Mesodermal cell (in vitro differentiated cells): Measurements from ENCODE around the gene TCP11L2.

Experiments used
- H3K27ac ChIP-seq: 2 replicates; pipeline ENCODE4 v1.7.0; 2013; ENCODE audit warnings: mild to moderate bottlenecking, low read depth, low read length, moderate library complexity; ENCODE audit not compliant: severe bottlenecking
- H3K36me3 ChIP-seq: 2 replicates; pipeline ENCODE4 v1.7.1; 2013; ENCODE audit warnings: mild to moderate bottlenecking, low read length, moderate library complexity; ENCODE audit not compliant: control insufficient read depth, insufficient read depth
- H3K4me1 ChIP-seq: one replicate; pipeline ENCODE4 v1.7.1; 2013; ENCODE audit warnings: mild to moderate bottlenecking, low read length; ENCODE audit not compliant: insufficient read depth, control insufficient read depth, poor library complexity, severe bottlenecking
- H3K4me3 ChIP-seq: 2 replicates; pipeline ENCODE4 v1.7.0; 2013; ENCODE audit warnings: low read length, control low read depth, mild to moderate bottlenecking; ENCODE audit not compliant: insufficient read depth, poor library complexity, severe bottlenecking; ENCODE audit errors: extremely low read depth
- H3K9me3 ChIP-seq: 2 replicates; pipeline ENCODE4 v1.7.1; 2013; ENCODE audit warnings: mild to moderate bottlenecking, low read length, moderate library complexity; ENCODE audit not compliant: control insufficient read depth
- WGBS, 2 experiments: methylation state at CpG; one replicate each; pipeline ENCODE4 v1.1.5; 2013; ENCODE audit warnings: missing lambda C conversion rate in 2 of 2; ENCODE audit not compliant: insufficient coverage in 2 of 2; 5-methylcytosine and 5-hydroxymethylcytosine counted together

TCP11L2 gene

DNA sequence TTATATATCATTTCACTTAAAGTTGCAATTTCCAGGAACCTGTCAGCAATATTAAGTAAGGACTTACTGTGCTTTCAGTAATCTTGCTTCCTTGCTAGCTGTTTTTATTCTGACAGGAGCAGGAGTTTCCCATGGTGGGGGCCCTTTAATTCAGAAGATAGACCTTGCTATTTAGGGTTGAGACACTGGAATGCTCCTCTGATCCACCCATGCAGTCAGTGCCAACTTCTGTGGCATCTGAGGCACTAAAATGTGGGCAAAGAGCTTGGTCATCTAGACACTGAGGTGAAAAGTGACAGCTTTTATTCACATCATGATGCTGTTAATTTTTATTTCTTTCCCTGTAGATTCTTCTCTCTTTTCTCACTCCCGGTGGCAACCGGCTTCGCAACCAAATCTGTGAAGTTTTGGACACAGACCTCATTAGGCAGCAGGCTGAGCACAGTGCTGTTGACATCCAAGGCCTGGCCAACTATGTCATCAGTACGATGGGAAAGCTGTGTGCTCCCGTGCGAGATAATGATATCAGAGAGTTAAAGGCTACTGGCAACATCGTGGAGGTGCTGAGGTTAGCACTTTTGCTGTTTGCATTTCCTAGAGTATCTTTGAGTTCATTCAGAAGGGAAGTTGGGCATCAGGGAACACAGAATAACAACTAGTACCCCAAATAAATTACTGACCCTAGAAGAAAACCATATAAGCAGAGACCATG lies 18.8 kb downstream of the TCP11L2 start:
- Histone ChIP-seq H3K9me3 (no peaks in the 10 kb centered on the region), H3K27ac (no peak overlapping the region), H3K36me3 (peaks cover 12% of the 10 kb centered on the region), H3K4me1 (no peaks in the 10 kb centered on the region), H3K4me3 (no peak overlapping the region)
- WGBS, 2 experiments: 91 to 96% methylated on average over 6 to 7 of the region's 7 CpGs

DNA sequence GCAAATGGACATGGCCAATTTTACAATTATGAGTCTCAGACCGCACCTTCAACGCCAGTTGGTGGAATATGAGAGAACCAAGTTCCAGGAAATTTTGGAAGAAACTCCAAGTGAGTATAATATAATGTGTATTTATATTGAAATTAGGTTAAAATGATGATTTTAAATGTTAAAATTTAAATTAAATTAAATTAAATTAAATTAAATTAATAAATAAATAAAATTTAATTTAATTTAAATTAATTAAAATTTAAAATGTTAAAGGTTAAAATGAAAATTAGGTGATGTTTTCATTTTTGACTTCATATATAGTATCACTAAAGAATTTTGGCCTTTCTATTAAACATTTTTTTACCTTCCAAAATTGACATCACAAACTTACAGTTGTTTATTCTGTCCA lies 21.0 kb downstream of the TCP11L2 start:
- WGBS, 2 experiments: no CpG with 5 or more reads among the region's 2 CpGs
- Histone ChIP-seq H3K4me1 (no peaks in the 10 kb centered on the region), H3K36me3 (peaks cover 7% of the 10 kb centered on the region), H3K9me3 (no peaks in the 10 kb centered on the region), H3K4me3 (no peak overlapping the region), H3K27ac (no peak overlapping the region)

DNA sequence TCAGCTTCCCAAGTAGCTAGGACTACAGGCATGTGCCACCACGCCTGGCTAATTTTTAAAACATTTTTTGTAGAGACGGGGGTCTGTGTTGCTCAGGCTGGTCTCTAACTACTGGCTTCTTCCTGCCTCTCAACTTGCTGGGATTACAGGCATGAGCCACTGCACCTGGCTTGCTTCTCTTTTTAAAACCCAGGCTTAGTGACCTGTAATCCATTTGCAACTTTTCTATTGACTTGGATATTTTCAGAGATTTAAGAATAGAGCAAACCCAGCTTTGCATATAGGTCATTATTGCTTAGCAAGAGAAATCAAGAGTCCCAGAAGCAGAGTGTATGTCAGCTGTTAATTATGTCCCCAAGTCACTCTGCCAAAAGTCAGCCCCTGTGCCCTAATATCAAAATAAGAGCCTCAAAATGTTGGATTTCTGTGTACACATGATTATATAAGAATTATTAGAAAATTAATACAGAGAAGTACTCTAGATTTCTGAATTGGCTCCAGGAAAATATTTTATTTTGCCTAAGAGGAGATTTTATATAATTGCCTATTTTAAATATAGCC lies 24.9 kb downstream of the TCP11L2 start:
- no peaks in the 10 kb centered on the region for H3K36me3 ChIP-seq
- no peaks in the 10 kb centered on the region for H3K9me3 ChIP-seq
- no peak overlapping the region for H3K4me3 ChIP-seq
- WGBS, 2 experiments: 76 to 77% methylated on average over 2 of the region's 2 CpGs
- no peak overlapping the region for H3K27ac ChIP-seq
- no peaks in the 10 kb centered on the region for H3K4me1 ChIP-seq

DNA sequence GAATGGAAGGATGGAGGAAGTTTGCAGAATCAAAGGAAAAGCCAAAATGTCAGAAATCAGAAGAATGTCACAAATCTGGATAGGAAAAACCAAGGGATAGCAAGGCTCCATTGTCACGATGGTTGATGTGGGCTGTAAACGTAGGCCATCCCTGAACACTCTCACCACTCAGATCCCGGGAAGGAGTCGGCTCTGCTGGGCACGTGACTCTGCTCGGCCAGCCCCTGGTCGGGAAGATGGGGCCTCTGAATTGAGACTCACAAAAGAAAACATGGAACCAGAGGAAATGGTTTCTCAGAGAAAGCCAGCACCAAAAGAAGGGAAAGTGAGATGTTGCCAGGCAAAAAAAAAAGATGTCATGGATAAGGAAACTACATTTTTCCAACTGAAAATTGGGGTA lies 26.2 kb downstream of the TCP11L2 start:
- Histone ChIP-seq H3K9me3 (no peaks in the 10 kb centered on the region), H3K36me3 (no peaks in the 10 kb centered on the region)
- 86 to 93% methylated on average over 4 to 7 of the region's 7 CpGs for WGBS, 2 experiments

DNA sequence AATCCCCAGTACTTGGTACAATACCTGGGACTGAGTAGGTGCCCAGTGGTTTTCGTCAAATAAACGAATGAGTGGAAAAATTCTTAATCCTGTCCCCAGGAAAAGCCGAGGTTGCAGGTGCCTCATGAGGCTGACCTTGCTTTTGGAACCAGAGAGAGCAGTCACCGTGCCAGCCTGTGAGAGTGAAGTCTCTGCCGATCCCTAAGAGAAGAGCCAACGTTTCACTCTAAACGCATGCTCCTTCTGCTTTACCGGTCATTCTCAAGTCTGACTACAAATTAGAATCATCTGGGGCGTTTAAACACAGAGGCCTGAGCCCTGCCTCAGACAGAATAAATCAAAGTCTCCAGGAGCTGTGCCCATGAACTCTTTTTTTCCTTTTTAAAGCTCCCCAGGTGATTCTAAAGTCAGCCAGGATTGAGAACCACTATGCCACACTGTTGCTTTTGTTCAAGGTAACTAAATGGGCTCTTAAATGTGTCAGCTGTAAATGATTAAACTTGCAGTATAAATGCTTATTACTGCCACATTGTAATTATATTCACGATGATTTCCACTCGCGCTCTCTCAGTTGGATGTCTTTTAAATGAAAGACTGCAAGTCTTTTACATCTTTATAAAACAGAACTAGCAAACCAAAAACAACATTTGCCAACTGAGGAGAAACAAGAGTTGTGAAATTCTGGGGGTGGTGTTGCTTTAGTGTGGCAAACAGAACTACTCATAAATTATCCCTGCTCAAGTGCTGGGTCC lies 26.9 kb downstream of the TCP11L2 start:
- H3K36me3 ChIP-seq: no peaks in the 10 kb centered on the region
- no peaks in the 10 kb centered on the region for H3K9me3 ChIP-seq
- H3K4me1 ChIP-seq: no peaks in the 10 kb centered on the region
- WGBS, 2 experiments: 80 to 85% methylated on average over 9 of the region's 12 CpGs
- H3K27ac ChIP-seq: no peak overlapping the region
- no peak overlapping the region for H3K4me3 ChIP-seq

More for the DNA sequence above, 26.2 kb downstream of the TCP11L2 start:
- no peak overlapping the region for H3K4me3 ChIP-seq
- H3K4me1 ChIP-seq: no peaks in the 10 kb centered on the region
- H3K27ac ChIP-seq: no peak overlapping the region

DNA sequence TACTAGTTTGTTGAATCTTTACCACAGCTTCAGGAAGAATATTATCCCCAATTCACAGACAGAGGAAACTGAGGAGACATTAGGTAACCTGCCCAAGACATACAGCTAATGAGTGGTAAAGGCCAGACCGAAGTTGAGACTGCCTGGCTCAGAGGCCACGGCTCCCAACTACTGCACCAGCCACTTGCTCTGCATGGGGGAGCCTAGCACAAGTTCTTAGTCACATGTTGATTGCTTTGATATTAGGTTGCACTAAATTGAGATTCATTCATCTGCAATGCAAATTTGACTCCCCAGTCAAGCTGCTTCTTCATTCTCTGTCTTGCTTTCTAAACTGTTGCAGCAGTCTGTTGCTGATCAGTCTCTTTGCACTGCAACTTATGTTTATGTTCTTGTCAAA lies 29.1 kb downstream of the TCP11L2 start:
- no peaks in the 10 kb centered on the region for H3K36me3 ChIP-seq
- no peak overlapping the region for H3K27ac ChIP-seq
- 65 to 83% methylated on average over 1 to 2 of the region's 2 CpGs for WGBS, 2 experiments

DNA sequence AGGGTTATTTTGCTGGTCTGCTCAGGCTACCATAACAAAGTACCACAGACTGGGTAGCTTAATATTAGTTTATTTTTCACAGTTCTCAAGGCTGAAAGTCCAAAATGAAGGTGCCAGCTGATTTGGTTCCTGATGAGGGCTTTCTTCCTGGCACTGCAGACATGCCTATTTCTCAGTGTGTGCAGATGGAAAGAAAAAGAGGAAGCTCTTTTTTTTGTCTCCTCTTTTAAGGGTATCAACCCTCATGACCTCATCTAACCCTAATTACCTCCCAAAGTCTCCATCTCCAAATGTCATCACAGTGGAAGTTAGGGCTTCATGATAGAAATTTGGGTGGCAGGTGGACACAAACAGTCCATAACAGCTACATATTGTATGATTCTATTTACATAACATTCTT lies 30.0 kb downstream of the TCP11L2 start:
- H3K36me3 ChIP-seq: no peaks in the 10 kb centered on the region
- H3K9me3 ChIP-seq: no peaks in the 10 kb centered on the region
- H3K4me3 ChIP-seq: no peak overlapping the region
- H3K27ac ChIP-seq: no peak overlapping the region
- no peaks in the 10 kb centered on the region for H3K4me1 ChIP-seq

More for the DNA sequence above, 29.1 kb downstream of the TCP11L2 start:
- H3K4me1 ChIP-seq: no peaks in the 10 kb centered on the region
- H3K4me3 ChIP-seq: no peak overlapping the region
- H3K9me3 ChIP-seq: no peaks in the 10 kb centered on the region

DNA sequence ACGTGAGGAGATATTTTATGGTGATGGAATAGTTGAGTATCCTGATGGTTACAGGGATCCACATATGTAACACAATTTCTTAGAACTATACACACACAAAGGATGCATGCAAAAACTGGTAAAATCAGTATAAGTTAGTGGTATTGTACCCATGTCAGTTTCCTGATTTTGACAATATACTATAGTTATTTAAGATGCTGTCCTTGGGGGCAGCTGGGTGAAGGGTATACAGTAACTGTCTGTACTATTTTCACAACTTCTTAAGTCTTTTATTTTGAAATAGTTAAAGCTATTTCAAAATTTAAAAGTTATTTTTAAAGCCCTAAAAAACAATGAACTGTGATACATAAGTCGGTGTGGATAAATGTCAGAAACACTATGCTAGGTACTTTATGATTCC lies 30.5 kb downstream of the TCP11L2 start:
- Histone ChIP-seq H3K9me3 (no peaks in the 10 kb centered on the region), H3K4me1 (no peaks in the 10 kb centered on the region), H3K36me3 (no peaks in the 10 kb centered on the region), H3K4me3 (no peak overlapping the region), H3K27ac (no peak overlapping the region)
- no CpG with 5 or more reads among the region's 2 CpGs for WGBS, 2 experiments

DNA sequence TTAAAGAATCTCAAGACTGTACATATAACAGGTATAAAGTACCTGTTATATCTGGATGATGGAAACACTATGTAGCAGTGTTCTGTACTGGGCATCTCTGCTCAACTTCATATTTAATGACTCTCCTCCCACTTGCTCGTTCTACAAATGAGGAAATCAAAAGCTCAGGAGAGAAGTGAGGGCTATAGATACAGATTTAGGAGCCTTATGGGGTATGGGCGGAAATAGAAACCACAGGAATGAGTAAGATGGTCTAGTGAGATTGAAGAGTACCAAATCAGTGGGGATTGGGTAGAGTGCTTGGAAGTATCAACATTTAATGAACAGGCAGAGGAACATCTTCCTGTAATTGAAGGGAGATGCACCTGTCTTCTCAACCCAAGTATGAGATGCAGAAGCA lies 31.2 kb downstream of the TCP11L2 start:
- Histone ChIP-seq H3K9me3 (no peaks in the 10 kb centered on the region), H3K27ac (no peak overlapping the region), H3K4me1 (no peaks in the 10 kb centered on the region), H3K36me3 (no peaks in the 10 kb centered on the region), H3K4me3 (no peak overlapping the region)
- 88 to 100% methylated on average over 1 to 2 of the region's 2 CpGs for WGBS, 2 experiments

DNA sequence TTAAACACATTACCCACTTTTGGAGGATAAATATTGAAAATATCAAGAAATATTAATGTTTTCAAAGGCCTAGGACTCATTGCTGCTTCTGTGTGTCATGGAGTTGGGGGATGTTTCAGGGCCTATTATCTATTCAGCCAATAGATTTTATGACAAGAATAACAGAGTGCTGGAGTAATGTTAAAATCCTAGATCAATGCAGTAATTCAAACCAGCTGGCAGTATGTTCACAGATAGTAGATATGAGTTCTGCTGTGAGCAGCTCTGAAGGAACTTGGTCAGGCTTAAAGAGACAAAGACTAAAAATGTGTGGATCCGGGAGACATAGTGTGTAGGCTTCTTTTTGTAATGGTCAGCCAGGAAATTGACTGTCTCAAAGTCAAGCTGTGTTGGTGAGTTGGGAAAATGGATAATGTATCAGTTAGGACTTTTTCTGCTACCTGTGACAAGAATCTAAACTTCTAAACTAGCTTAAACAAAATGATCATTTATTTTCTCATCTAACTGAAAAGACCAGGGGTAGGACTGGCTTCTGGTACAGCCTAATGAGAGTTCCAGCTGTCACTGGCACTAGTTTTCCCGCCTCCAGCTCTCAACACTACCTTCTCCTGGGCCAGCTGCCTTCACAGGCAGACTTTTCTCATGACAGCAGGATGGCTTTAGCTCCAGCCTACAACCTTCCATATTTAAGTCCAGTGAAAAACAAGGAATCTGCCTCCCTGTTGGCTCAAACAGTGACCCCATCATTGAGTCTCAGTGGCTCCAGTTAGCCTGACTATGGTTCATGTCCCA lies 38.7 kb downstream of the TCP11L2 start:
- Histone ChIP-seq H3K36me3 (no peaks in the 10 kb centered on the region), H3K27ac (no peak overlapping the region)
- 94 to 95% methylated on average over 2 of the region's 2 CpGs for WGBS, 2 experiments

More for the DNA sequence above, 38.7 kb downstream of the TCP11L2 start:
- Histone ChIP-seq H3K4me3 (no peak overlapping the region), H3K4me1 (no peaks in the 10 kb centered on the region), H3K9me3 (no peaks in the 10 kb centered on the region)
